ENCODE results near the gene TMEM208.

TMEM208 gene

GRCh38 chr16:67236563-67237395 is 9.8 kb downstream of the TMEM208 start:
- DNase-seq (ENCODE audit: low spot score), result no peak

- no peak for DNase-seq (ENCODE audit: low spot score)
These were observed 10.7 kb downstream of the TMEM208 start for GRCh38 chr16:67237396-67238277.

GRCh38 chr16:67238278-67238575 is 11.3 kb downstream of the TMEM208 start:
- no peak for DNase-seq (ENCODE audit: low spot score)

GRCh38 chr16:67238806-67239470 is 12.0 kb downstream of the TMEM208 start:
- no peak for DNase-seq (ENCODE audit: low spot score)

- no peak for DNase-seq (ENCODE audit: low spot score)
These were observed 13.6 kb downstream of the TMEM208 start for GRCh38 chr16:67240506-67240905.

- no peak for DNase-seq (ENCODE audit: low spot score)
These were observed 14.3 kb downstream of the TMEM208 start for GRCh38 chr16:67241008-67241900.

- DNase-seq (ENCODE audit: low spot score), result no peak
These were observed 15.3 kb downstream of the TMEM208 start for GRCh38 chr16:67242138-67242730.

- no peak for DNase-seq (ENCODE audit: low spot score)
These were observed 16.6 kb downstream of the TMEM208 start for GRCh38 chr16:67243481-67243880.

GRCh38 chr16:67244387-67245185 is 17.7 kb downstream of the TMEM208 start:
- DNase-seq (ENCODE audit: low spot score), result no peak

- no peak for DNase-seq (ENCODE audit: low spot score)
These were observed 18.3 kb downstream of the TMEM208 start for GRCh38 chr16:67245186-67245585.

GRCh38 chr16:67245674-67246080 is 18.7 kb downstream of the TMEM208 start:
- DNase-seq (ENCODE audit: low spot score), result no peak

GRCh38 chr16:67246081-67246755 is 19.3 kb downstream of the TMEM208 start:
- peak; percentile 68 for DNase-seq (ENCODE audit: low spot score)

GRCh38 chr16:67246756-67247191 is 19.8 kb downstream of the TMEM208 start:
- peak; percentile 61 for DNase-seq (ENCODE audit: low spot score)

GRCh38 chr16:67247192-67248072 is 20.5 kb downstream of the TMEM208 start, which contains the start of gene FHOD1:
Gene FHOD1, minus strand, starts transcription at chr16:67247481. Its CDS starts 71 bp downstream, at chr16:67247410.
- DNase-seq (ENCODE audit: low spot score), result peak; percentile 85

GRCh38 chr16:67248073-67248400 is 21.1 kb downstream of the TMEM208 start:
- DNase-seq (ENCODE audit: low spot score), result no peak

- DNase-seq (ENCODE audit: low spot score), result no peak
These were observed 21.7 kb downstream of the TMEM208 start, which contains the start of gene SLC9A5 for GRCh38 chr16:67248401-67249177. Gene SLC9A5, plus strand, starts transcription at chr16:67248979. Its CDS starts 36 bp downstream, at chr16:67249015.

GRCh38 chr16:67249178-67250044 is 22.5 kb downstream of the TMEM208 start:
- no peak for DNase-seq (ENCODE audit: low spot score)
